Measurements from ENCODE around the gene ANKRD24. TPM values are rescaled to one million over a fixed set of nuclear protein-coding genes. Genes with fewer than 3 reads are reported as not detected.

The ANKRD24 gene
- total RNA-seq, 1 experiment from 2014 or later = 0.26 TPM

GRCh38 chr19:4174213-4174894, 8.1 kb upstream of the ANKRD24 start:
- TF ChIP-seq CTCF (IDR thresholded peaks at IDR 0.05) (no peak), POLR2AphosphoS5 (IDR thresholded peaks at IDR 0.05; ENCODE audit: low read depth, low read length) (no peak), TCF7L2 (IDR thresholded peaks at IDR 0.05; ENCODE audit: low read depth, low read length) (no peak), SIN3A (IDR thresholded peaks at IDR 0.05; ENCODE audit: borderline replicate concordance, insufficient read depth, low read depth, low read length) (no peak), REST (IDR thresholded peaks at IDR 0.05; ENCODE audit: insufficient read depth in 1 of 2, low read depth in 2 of 2, low read length in 1 of 2) (no peak)
- ChIA-PET POLR2A (interaction anchor here (0.6 kb wide), 1 partner anchor 1633 kb away, joined by 3 read pairs; no protein-coding TSS in a partner anchor), CTCF (no interaction called here)
- Histone ChIP-seq H3K4me3 (ENCODE audit: low read depth in 2 of 2, low read length in 2 of 2) (no peak overlapping the region), H3K9me3 (ENCODE audit: control insufficient read depth, insufficient read depth, low read depth, low read length) (no peaks in the 10 kb centered on the region), H3K36me3 (ENCODE audit: control insufficient read depth, insufficient read depth, low read length) (no peaks in the 10 kb centered on the region), H3K27me3 (ENCODE audit: control insufficient read depth, insufficient read depth, low read length) (no peaks in the 10 kb centered on the region), H3K4me1 (ENCODE audit: control insufficient read depth, insufficient read depth, low read length) (peaks cover 4% of the 10 kb centered on the region), H3K27ac (ENCODE audit: low read length) (no peak overlapping the region)
- intact Hi-C loops (cut with micrococcal nuclease; ENCODE audit: unreplicated experiment) (no loop called here), in situ Hi-C loops (cut with HindIII; ENCODE audit: low pct_unique_long_range_greater_than_20kb, low sequenced_read_pairs) (no loop called here)
- ATAC-seq = no peak; the same call in 1 of the 2 replicates
- no peak for DNase-seq (ENCODE audit: low read depth, low spot score)
- BruUV-seq (replicated peaks) = no TSS peak

- ChIA-PET CTCF (no interaction called here), POLR2A (interaction anchor here (0.6 kb wide), 1 partner anchor 1633 kb away, joined by 3 read pairs; no protein-coding TSS in a partner anchor)
- no TSS peak for BruUV-seq (replicated peaks)
- ATAC-seq = no peak
- in situ Hi-C loops (cut with HindIII; ENCODE audit: low pct_unique_long_range_greater_than_20kb, low sequenced_read_pairs) (no loop called here), intact Hi-C loops (cut with micrococcal nuclease; ENCODE audit: unreplicated experiment) (no loop called here)
- Histone ChIP-seq H3K27me3 (ENCODE audit: control insufficient read depth, insufficient read depth, low read length) (no peaks in the 10 kb centered on the region), H3K4me3 (ENCODE audit: low read depth in 2 of 2, low read length in 2 of 2) (no peak overlapping the region), H3K4me1 (ENCODE audit: control insufficient read depth, insufficient read depth, low read length) (peaks cover 4% of the 10 kb centered on the region), H3K27ac (ENCODE audit: low read length) (no peak overlapping the region), H3K36me3 (ENCODE audit: control insufficient read depth, insufficient read depth, low read length) (no peaks in the 10 kb centered on the region), H3K9me3 (ENCODE audit: control insufficient read depth, insufficient read depth, low read depth, low read length) (no peaks in the 10 kb centered on the region)
- no peak for DNase-seq (ENCODE audit: low read depth, low spot score)
- TF ChIP-seq SIN3A (IDR thresholded peaks at IDR 0.05; ENCODE audit: borderline replicate concordance, insufficient read depth, low read depth, low read length) = no peak
- no peak for TF ChIP-seq REST (IDR thresholded peaks at IDR 0.05; ENCODE audit: insufficient read depth in 1 of 2, low read depth in 2 of 2, low read length in 1 of 2)
- no peak for TF ChIP-seq TCF7L2 (IDR thresholded peaks at IDR 0.05; ENCODE audit: low read depth, low read length)
- TF ChIP-seq CTCF (IDR thresholded peaks at IDR 0.05) = no peak
- TF ChIP-seq POLR2AphosphoS5 (IDR thresholded peaks at IDR 0.05; ENCODE audit: low read depth, low read length) = no peak
These were observed 7.4 kb upstream of the ANKRD24 start for GRCh38 chr19:4174895-4175668.
